HUDEP-2 (cell line): ENCODE measurements around the gene TMEM11.

Source experiments
- DNase-seq, 76 experiments: peaks; one replicate each; lab custom pipeline; 2025; ENCODE audit not compliant: unreplicated experiment in 76 of 76; lab: John Stamatoyannopoulos, UW

Gene TMEM11

GRCh38 chr17:21214015-21214776 lies at the start of gene TMEM11:
TSS of gene TMEM11 (minus strand) at chr17:21214161. CDS start at chr17:21214152, 9 bp downstream.
- peak in 75 of 76 experiments; percentile 47 to 95 (median 89) for DNase-seq

- no peak for DNase-seq
These were observed 49.4 kb upstream of the TMEM11 start for GRCh38 chr17:21263376-21263775.

- DNase-seq, result no peak
These were observed 48.5 kb upstream of the TMEM11 start for GRCh38 chr17:21262259-21262993.

- DNase-seq, result no peak
These were observed 44.6 kb upstream of the TMEM11 start for GRCh38 chr17:21258593-21258992.

GRCh38 chr17:21253646-21254441 lies 39.9 kb upstream of the TMEM11 start:
- DNase-seq, result no peak

- peak in 72 of 76 experiments; percentile 9 to 84 (median 70) for DNase-seq
These were observed 39.1 kb upstream of the TMEM11 start, which contains the start of gene NATD1 for GRCh38 chr17:21252796-21253645. TSS of gene NATD1 (minus strand) at chr17:21253410. CDS start at chr17:21253264, 146 bp downstream.

- no peak for DNase-seq
These were observed 38.4 kb upstream of the TMEM11 start for GRCh38 chr17:21252289-21252795.

GRCh38 chr17:21251337-21252010 lies 37.5 kb upstream of the TMEM11 start:
- no peak for DNase-seq

GRCh38 chr17:21250854-21251253 lies 36.9 kb upstream of the TMEM11 start:
- DNase-seq, result no peak

GRCh38 chr17:21249920-21250703 lies 36.2 kb upstream of the TMEM11 start:
- DNase-seq, result no peak

- no peak for DNase-seq
These were observed 35.3 kb upstream of the TMEM11 start for GRCh38 chr17:21249086-21249795.

GRCh38 chr17:21248500-21248899 lies 34.5 kb upstream of the TMEM11 start:
- peak in 12 of 76 experiments; percentile 10 to 37 (median 14) for DNase-seq

GRCh38 chr17:21247552-21248258 lies 33.7 kb upstream of the TMEM11 start:
- DNase-seq, result no peak

GRCh38 chr17:21246698-21247097 lies 32.7 kb upstream of the TMEM11 start:
- no peak for DNase-seq

- no peak for DNase-seq
These were observed 31.7 kb upstream of the TMEM11 start for GRCh38 chr17:21245639-21246084.

GRCh38 chr17:21243516-21244303 lies 29.7 kb upstream of the TMEM11 start:
- no peak for DNase-seq
